Activated CD4-positive, alpha-beta T cell treated with anti-CD3 and anti-CD28 coated beads, Interleukin-2, amount 50 U/mL, for 24 hours (primary cell): ENCODE measurements around the gene TTC17.

Experiments used
- DNase-seq, 2 donors: peaks; one replicate each; pipeline ENCODE4 v3.0.0-alpha.2; 2020; ENCODE audit warnings: low read depth in 1 of 2, low spot score in 1 of 2

The TTC17 gene

GRCh38 chr11:43521471-43521870 lies 162.8 kb downstream of the TTC17 start:
- DNase-seq = no peak

GRCh38 chr11:43523632-43524031 lies 164.9 kb downstream of the TTC17 start:
- no peak for DNase-seq

GRCh38 chr11:43532041-43532440 lies 173.3 kb downstream of the TTC17 start:
- no peak for DNase-seq

- no peak for DNase-seq
Measured at GRCh38 chr11:43537833-43538615, 179.3 kb downstream of the TTC17 start.

- DNase-seq = no peak
Measured at GRCh38 chr11:43541993-43542392, 183.3 kb downstream of the TTC17 start.

- DNase-seq = no peak
Measured at GRCh38 chr11:43542750-43543712, 184.3 kb downstream of the TTC17 start.
